Left colon (tissue), 2 donors: Measurements from ENCODE around the gene NDFIP1. TPM values are rescaled to one million over a fixed set of nuclear protein-coding genes. Genes with fewer than 3 reads are reported as not detected.

ENCODE experiments used
- ATAC-seq: fragments of 200-7000 bp; cut with Tn5 transposase; one replicate; pipeline ENCODE4 v1.9.1; 2020; ENCODE audit warnings: mild to moderate bottlenecking, moderate library complexity
- DNase-seq, 2 donors: peaks; one replicate each; pipeline ENCODE4 v3.0.0-alpha.2; 2020
- intact Hi-C, 2 donors: fragments of 100-400 bp; cut with DNase I in 1 of 2; cut with micrococcal nuclease in 1 of 2; formaldehyde crosslinking; loops; one replicate each; pipeline versions ENCODE4 v1.11.2 to v1.14.0; 2022; cut with DNase I, micrococcal nuclease
- long read RNA-seq: library from polyadenylated mRNA; unstranded; transcript quantifications from one replicate; pipeline ENCODE4 v2.0.0, GENCODE V29; 2021
- total RNA-seq, 2 donors: library from RNA; stranded (reverse); fragmentation: NEBNext Ultra II Directional; extraction: Animal tissue kit (Norgen Biotek cat#: 25700); gene quantifications; one replicate each; pipeline ENCODE4 v1.2.1, GENCODE V29; 2021
- donor health status: DM: no; HTN: no; CAD: no.
- donor health status: DM: yes; HTN: yes; CAD: no.

The NDFIP1 gene
- total RNA-seq, result 10 to 100 TPM; 54.8 to 57.8 TPM
- long read RNA-seq, transcript NDFIP1-201 (8 exons, 3,851 nt), result major isoform, 96 of 100 reads
- long read RNA-seq, partial matches to known transcripts, result 1 of 100 reads
- long read RNA-seq, other reads (novel, unspliced or antisense), result 3 of 100 reads

- peak; percentile 83 to 91 for DNase-seq
- intact Hi-C loops, result no loop called here
- ATAC-seq, result peak; percentile 98
Measured at GRCh38 chr5:142108432-142109330, at the start of gene NDFIP1. TSS of gene NDFIP1 (plus strand) at chr5:142108779. CDS start at chr5:142108975, 196 bp downstream.

DNA sequence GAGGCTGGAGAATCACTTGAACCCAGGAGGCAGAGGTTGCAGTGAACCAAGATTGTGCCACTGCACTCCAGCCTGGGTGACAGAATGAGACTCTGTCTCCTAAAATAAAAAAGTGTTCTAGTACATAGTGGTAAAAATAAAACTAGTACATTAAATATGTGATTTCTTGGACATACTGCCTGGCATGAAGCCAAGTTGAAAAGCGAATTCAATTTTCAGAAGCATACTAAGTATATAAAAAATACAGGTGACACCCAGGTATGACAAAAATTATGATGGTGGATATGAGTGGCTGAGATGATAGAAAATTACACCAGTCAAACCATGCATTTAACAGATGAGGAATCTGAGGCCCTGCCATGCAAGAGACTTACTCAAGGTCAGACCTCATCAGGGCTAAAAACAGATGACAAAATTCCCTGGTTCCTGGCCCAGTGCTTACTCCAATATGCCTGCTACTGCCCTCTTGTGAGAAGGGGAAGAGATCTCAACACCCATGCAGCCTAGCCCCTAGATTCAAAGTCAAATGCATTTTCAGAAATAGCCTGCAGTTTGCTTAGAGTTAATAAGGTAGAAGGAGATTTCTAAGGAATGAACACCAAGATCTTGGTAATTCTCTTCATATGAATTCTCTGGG lies 49.2 kb upstream of the NDFIP1 start:
- intact Hi-C loops, result no loop called here
- DNase-seq (no peak), ATAC-seq (no peak)

- intact Hi-C loops, result no loop called here
- ATAC-seq (no peak), DNase-seq (no peak)
Measured at GRCh38 chr5:142063376-142063775, 45.2 kb upstream of the NDFIP1 start.

DNA sequence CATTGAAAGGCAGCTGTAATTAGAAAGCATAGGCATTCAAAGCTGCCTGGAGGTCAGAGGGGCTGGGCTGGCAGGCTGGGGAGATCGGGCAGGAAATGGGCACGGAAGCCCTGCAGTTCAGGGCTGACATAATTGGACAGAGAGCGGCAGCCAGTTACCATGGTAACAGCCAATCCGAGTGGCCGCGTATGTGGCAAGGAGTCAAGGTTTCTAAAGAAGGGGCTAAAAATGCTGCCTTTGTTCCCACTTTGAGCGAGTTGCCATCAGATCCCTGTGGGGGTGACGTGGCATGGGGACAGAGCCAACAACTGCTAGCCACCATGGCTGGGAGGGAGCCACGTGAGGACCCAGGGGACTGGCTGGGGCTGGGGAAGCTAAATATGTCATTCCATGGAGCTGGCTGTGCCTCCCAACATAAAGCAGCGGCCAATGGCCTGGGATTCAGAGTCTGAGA lies 44.7 kb upstream of the NDFIP1 start:
- DNase-seq (peak; percentile 11 to 28), ATAC-seq (no peak)
- intact Hi-C loops, result no loop called here

- intact Hi-C loops, result no loop called here
- no peak for ATAC-seq
- DNase-seq, result peak in 1 of 2 donors; percentile 26
Measured at GRCh38 chr5:142065273-142065672, 43.3 kb upstream of the NDFIP1 start.

DNA sequence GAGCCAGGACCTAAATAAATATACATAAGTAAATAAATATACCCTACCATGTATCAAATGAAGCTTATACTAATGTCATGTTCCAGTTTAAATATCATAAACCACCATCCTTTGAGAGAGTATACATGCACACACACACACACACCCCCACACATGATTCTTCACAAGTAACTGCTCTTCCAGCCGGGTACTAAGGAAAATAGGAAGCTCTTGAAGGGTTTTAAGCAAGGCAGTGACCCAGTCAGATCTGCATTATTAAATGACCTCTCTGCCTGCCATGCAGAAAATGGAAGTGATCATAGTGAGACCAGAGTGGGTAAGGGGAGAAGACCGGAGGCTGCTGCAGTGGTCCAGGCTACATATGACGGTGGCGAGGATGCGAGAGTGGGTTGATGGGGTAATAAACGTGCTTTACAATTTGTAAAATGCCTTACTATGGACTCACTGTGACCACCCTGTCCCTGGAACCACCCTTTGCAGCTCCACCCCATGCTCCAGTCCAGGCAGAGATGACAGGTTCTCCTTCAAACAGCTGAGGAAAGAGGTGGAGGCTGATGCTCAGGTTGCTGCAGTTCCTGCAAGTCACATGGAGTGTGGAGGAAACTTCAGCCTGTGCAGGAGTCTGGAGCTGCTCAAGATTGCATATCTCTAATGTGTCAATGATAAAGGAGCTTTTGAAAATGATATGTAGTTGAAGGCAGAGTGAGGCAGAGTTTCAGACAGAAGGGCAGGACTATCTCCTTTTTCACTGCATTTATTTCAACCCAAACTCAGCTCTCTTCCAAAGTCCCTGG lies 38.8 kb upstream of the NDFIP1 start:
- ATAC-seq (no peak), DNase-seq (no peak)
- intact Hi-C loops, result no loop called here

GRCh38 chr5:142070734-142071133 lies 37.8 kb upstream of the NDFIP1 start:
- ATAC-seq (no peak), DNase-seq (no peak)
- intact Hi-C loops, result no loop called here

- ATAC-seq (no peak), DNase-seq (no peak)
- intact Hi-C loops, result no loop called here
Measured at GRCh38 chr5:142072488-142072887, 36.1 kb upstream of the NDFIP1 start.

GRCh38 chr5:142073362-142073988 lies 35.1 kb upstream of the NDFIP1 start:
- no peak for ATAC-seq
- intact Hi-C loops, result no loop called here
- DNase-seq, result no peak

- ATAC-seq (no peak), DNase-seq (no peak)
- intact Hi-C loops, result no loop called here
Measured at GRCh38 chr5:142074006-142074405, 34.6 kb upstream of the NDFIP1 start.

GRCh38 chr5:142078221-142078620 lies 30.4 kb upstream of the NDFIP1 start:
- no peak for ATAC-seq
- DNase-seq, result no peak
- intact Hi-C loops, result no loop called here

DNA sequence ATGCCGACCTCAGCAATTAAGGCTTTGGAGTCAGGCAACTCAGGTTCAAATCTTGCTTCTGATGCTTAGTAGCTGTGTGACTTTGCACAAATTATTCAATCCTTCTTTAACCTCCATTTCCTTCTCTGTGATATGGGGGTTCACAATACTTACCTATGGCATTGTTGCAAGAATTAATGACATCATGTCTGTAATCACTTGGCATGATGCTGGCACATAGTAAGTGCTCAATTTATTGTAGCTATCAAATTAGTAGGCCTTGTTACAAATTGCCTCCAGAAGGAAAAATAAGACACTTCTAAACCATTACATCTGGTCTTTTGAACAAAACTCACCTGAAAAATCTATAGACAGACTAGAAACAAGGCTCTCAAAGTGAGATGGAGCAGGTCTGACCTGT lies 29.9 kb upstream of the NDFIP1 start:
- DNase-seq, result no peak
- ATAC-seq, result no peak
- intact Hi-C loops, result no loop called here

DNA sequence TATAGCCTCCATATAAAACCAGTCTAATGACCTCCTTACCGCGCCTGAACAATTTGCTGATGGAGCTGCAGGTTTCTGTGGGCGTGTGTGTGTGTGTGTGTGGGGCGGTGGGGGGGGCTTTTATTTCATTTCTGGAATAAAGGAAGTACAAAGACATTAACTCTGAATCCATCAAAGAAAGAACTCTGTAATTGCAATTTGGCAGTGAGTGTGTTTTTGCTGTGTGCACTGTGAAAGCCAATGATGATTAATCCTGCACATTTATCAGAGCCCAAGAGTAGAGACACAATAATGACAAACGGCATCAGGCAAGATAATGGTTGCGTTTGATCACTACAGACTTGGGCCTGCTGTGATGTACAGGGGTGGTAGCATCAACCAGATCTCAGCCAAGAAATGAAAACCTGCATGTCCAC lies 29.3 kb upstream of the NDFIP1 start:
- no peak for ATAC-seq
- intact Hi-C loops, result no loop called here
- DNase-seq, result no peak

GRCh38 chr5:142080248-142080647 lies 28.3 kb upstream of the NDFIP1 start:
- no peak for DNase-seq
- no peak for ATAC-seq
- intact Hi-C loops, result no loop called here

DNA sequence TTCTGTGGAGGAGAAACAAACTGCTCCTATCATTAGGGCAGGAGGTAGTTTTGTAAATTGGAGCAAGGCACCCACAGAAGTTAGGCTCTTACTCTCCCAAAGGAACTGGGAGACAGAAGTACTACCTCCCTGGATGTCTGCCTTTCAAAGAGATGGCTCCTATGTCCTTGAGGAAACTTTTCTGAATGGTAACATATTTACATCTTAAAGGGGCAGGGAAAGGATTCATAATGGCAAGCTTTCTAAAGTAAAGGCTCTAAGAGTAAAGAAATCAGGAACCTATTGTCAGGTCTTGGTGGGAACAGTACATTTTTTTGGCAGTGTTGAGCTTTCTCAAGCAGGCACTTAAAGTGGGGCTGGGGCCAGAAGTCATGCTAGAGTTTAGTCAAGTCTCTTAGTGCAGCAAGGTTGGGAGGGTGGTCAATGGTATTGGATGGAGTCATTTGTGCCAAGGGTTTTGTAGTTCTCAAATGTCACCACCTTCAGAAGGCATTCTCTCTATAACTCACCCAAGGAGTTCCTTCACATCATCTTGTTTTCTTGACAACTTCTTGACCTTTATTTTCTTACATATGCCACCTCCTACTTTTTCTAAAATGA lies 26.3 kb upstream of the NDFIP1 start:
- no peak for DNase-seq

DNA sequence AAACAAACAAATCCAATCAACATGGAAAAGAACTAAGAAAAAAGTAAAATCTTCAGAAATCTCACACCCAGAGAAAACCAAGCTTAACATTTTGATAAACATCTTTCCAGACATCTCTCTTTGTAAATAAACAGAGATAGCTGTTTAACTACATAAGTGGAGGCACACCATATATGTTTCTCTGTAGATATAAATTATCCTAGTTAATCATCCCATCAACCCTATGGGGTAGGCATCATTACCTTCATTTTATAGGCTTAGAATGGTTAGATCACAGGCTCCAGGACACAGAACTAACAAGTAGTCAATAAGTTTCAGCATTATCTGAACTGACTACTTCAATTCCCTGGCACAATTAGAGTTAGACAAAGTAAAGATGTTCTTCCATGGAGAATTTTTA lies 22.4 kb upstream of the NDFIP1 start:
- intact Hi-C loops, result no loop called here
- DNase-seq (no peak), ATAC-seq (no peak)

More for the DNA sequence above, 26.3 kb upstream of the NDFIP1 start:
- no peak for ATAC-seq
- intact Hi-C loops, result no loop called here

DNA sequence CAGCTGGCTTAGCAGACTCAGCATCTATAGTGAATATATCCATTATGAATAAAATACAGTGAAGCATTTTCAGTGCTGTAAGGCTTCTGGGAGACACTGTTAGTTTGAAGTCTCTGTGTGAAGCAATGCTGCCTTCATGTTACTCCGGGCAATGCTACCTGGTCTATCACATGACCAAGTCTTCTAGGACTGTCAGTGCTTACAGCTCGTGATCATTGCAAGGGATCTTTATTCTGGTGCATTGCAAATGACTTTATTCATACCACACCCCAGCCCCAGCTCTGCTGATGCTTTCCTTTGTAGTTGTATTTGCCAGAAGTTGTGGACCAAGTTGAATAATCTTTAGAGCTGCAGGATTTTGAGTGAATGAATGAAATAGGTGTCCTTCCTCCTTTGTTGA lies 21.9 kb upstream of the NDFIP1 start:
- DNase-seq (no peak), ATAC-seq (no peak)
- intact Hi-C loops, result no loop called here

- intact Hi-C loops, result no loop called here
- no peak for DNase-seq
- no peak for ATAC-seq
Measured at GRCh38 chr5:142087920-142088679, 20.5 kb upstream of the NDFIP1 start.
